Ishikawa (cell line): Measurements from ENCODE around the gene PKN1.

ENCODE experiments used
- EP300 ChIP-seq: IDR thresholded peaks from 2 replicates; pipeline ENCODE4 v1.6.1; 2012; ENCODE audit warnings: borderline replicate concordance
- FOXM1 ChIP-seq: IDR thresholded peaks from 2 replicates; pipeline ENCODE4 v1.6.1; 2012; ENCODE audit warnings: low read depth, borderline replicate concordance
- RAD21 ChIP-seq: IDR thresholded peaks from 2 replicates; pipeline ENCODE4 v1.6.1; 2012; ENCODE audit warnings: low read depth
- TAF1 ChIP-seq: IDR thresholded peaks from 2 replicates; pipeline ENCODE4 v1.6.1; 2012; ENCODE audit warnings: low read depth, mild to moderate bottlenecking
- TEAD4 ChIP-seq: IDR thresholded peaks from 2 replicates; pipeline ENCODE4 v1.6.1; 2012
- TF ChIP-seq, protein P1 (sequence below): IDR thresholded peaks from 2 replicates; pipeline ENCODE4 v1.6.1; 2012
- TF ChIP-seq, protein P2 (sequence below): IDR thresholded peaks from 2 replicates; pipeline ENCODE4 v1.6.1; 2012
- TF ChIP-seq, protein P3 (sequence below): IDR thresholded peaks from 2 replicates; pipeline ENCODE4 v1.6.1; 2012; ENCODE audit warnings: low read depth, mild to moderate bottlenecking

DNA sequence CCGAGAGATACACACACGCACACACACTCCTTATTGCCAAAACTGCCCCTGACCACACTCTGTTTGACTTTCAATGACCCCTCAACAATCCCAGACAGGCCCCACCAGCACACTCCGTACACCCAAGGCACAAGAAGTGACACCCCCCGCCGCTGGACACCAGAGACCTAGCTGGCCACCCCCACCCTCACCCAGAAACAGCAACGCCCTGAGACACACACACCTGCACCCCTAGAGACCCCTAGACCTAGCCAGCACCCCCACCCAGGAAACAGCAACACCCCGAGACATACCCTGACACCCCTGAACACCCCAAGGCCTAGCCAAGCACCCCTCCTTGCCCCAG is 43.2 kb downstream of the PKN1 start:
- TF ChIP-seq EP300 (no peak), FOXM1 (no peak), RAD21 (no peak), TAF1 (no peak), TEAD4 (no peak)
- TF ChIP-seq, protein P1, sequence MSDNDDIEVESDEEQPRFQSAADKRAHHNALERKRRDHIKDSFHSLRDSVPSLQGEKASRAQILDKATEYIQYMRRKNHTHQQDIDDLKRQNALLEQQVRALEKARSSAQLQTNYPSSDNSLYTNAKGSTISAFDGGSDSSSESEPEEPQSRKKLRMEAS = no peak
- TF ChIP-seq, protein P2, sequence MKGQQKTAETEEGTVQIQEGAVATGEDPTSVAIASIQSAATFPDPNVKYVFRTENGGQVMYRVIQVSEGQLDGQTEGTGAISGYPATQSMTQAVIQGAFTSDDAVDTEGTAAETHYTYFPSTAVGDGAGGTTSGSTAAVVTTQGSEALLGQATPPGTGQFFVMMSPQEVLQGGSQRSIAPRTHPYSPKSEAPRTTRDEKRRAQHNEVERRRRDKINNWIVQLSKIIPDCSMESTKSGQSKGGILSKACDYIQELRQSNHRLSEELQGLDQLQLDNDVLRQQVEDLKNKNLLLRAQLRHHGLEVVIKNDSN = no peak
- TF ChIP-seq, protein P3, sequence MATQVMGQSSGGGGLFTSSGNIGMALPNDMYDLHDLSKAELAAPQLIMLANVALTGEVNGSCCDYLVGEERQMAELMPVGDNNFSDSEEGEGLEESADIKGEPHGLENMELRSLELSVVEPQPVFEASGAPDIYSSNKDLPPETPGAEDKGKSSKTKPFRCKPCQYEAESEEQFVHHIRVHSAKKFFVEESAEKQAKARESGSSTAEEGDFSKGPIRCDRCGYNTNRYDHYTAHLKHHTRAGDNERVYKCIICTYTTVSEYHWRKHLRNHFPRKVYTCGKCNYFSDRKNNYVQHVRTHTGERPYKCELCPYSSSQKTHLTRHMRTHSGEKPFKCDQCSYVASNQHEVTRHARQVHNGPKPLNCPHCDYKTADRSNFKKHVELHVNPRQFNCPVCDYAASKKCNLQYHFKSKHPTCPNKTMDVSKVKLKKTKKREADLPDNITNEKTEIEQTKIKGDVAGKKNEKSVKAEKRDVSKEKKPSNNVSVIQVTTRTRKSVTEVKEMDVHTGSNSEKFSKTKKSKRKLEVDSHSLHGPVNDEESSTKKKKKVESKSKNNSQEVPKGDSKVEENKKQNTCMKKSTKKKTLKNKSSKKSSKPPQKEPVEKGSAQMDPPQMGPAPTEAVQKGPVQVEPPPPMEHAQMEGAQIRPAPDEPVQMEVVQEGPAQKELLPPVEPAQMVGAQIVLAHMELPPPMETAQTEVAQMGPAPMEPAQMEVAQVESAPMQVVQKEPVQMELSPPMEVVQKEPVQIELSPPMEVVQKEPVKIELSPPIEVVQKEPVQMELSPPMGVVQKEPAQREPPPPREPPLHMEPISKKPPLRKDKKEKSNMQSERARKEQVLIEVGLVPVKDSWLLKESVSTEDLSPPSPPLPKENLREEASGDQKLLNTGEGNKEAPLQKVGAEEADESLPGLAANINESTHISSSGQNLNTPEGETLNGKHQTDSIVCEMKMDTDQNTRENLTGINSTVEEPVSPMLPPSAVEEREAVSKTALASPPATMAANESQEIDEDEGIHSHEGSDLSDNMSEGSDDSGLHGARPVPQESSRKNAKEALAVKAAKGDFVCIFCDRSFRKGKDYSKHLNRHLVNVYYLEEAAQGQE = no peak
